Ectodermal cell (in vitro differentiated cells): ENCODE data around the gene FEM1A.
A peak's percentile ranks its signal among the peaks of the same experiment; 100 is the strongest.
"Not testable (repeated sequence)": the region's sequence is repeated elsewhere in the genome, so short reads cannot be mapped to it uniquely, and the experiment has no call there.

Experiments used
- H3K27ac ChIP-seq: 2 replicates; pipeline ENCODE4 v1.7.0; 2013; ENCODE audit warnings: mild to moderate bottlenecking, low read depth, low read length; ENCODE audit not compliant: insufficient read depth, poor library complexity, severe bottlenecking
- H3K27me3 ChIP-seq: 2 replicates; pipeline ENCODE4 v1.7.0; 2013; ENCODE audit warnings: mild to moderate bottlenecking, low read length; ENCODE audit not compliant: insufficient read depth, control insufficient read depth, poor library complexity, severe bottlenecking
- H3K36me3 ChIP-seq: one replicate; pipeline ENCODE4 v1.7.0; 2013; ENCODE audit warnings: low read length; ENCODE audit not compliant: control insufficient read depth, insufficient read depth
- H3K4me1 ChIP-seq: one replicate; pipeline ENCODE4 v1.7.0; 2013; ENCODE audit warnings: low read length; ENCODE audit not compliant: control insufficient read depth, insufficient read depth
- H3K4me3 ChIP-seq: 2 replicates; pipeline ENCODE4 v1.7.0; 2013; ENCODE audit warnings: low read depth, low read length, control low read depth; ENCODE audit not compliant: insufficient read depth
- H3K9me3 ChIP-seq: 2 replicates; pipeline ENCODE4 v1.7.0; 2013; ENCODE audit warnings: mild to moderate bottlenecking, low read length, moderate library complexity; ENCODE audit not compliant: control insufficient read depth
- WGBS, 2 experiments: methylation state at CpG; one replicate each; pipeline ENCODE4 v1.1.7; 2013; ENCODE audit warnings: missing lambda C conversion rate in 2 of 2; 5-methylcytosine and 5-hydroxymethylcytosine counted together

Gene FEM1A

GRCh38 chr19:4830332-4830731 lies 38.8 kb downstream of the FEM1A start:
- H3K9me3 ChIP-seq, result no peaks in the 10 kb centered on the region
- H3K4me3 ChIP-seq, result no peak overlapping the region
- 92 to 93% methylated on average over 6 of the region's 6 CpGs for WGBS, 2 experiments
- no peaks in the 10 kb centered on the region for H3K36me3 ChIP-seq
- no peak overlapping the region for H3K27ac ChIP-seq
- peaks cover 21% of the 10 kb centered on the region for H3K27me3 ChIP-seq
- H3K4me1 ChIP-seq, result no peaks in the 10 kb centered on the region

GRCh38 chr19:4830768-4831265 lies 39.3 kb downstream of the FEM1A start:
- Histone ChIP-seq H3K4me3 (no peak overlapping the region), H3K27ac (no peak overlapping the region), H3K9me3 (no peaks in the 10 kb centered on the region), H3K4me1 (no peaks in the 10 kb centered on the region), H3K27me3 (peaks cover 21% of the 10 kb centered on the region), H3K36me3 (no peaks in the 10 kb centered on the region)
- WGBS, 2 experiments, result 86 to 89% methylated on average over 6 of the region's 6 CpGs

- 10 to 11% methylated on average over 52 of the region's 52 CpGs for WGBS, 2 experiments
- peaks cover 21% of the 10 kb centered on the region for H3K27me3 ChIP-seq
- H3K36me3 ChIP-seq, result no peaks in the 10 kb centered on the region
- peak within 1 kb of the TSS; percentile 48 for H3K4me3 ChIP-seq
- no peak within 1 kb of the TSS for H3K27ac ChIP-seq
- no peaks in the 10 kb centered on the region for H3K9me3 ChIP-seq
- H3K4me1 ChIP-seq, result no peaks in the 10 kb centered on the region
These were observed 39.9 kb downstream of the FEM1A start, which contains the start of gene TICAM1 for GRCh38 chr19:4831304-4831978. TSS of gene TICAM1 (minus strand) at chr19:4831712. CDS start at chr19:4818377, 13,335 bp downstream.

GRCh38 chr19:4831979-4832340 lies 40.4 kb downstream of the FEM1A start:
- H3K36me3 ChIP-seq, H3K9me3 ChIP-seq, H3K27ac ChIP-seq, H3K4me1 ChIP-seq: not testable (repeated sequence)
- Histone ChIP-seq H3K27me3 (peaks cover 21% of the 10 kb centered on the region), H3K4me3 (peak overlapping the region; percentile 48)
- WGBS, 2 experiments, result 82 to 84% methylated on average over 9 of the region's 9 CpGs

- WGBS, 2 experiments, result 93 to 98% methylated on average over 5 of the region's 5 CpGs
- H3K4me1 ChIP-seq, result no peaks in the 10 kb centered on the region
- H3K4me3 ChIP-seq, result no peak overlapping the region
- H3K9me3 ChIP-seq, result no peaks in the 10 kb centered on the region
- H3K27me3 ChIP-seq, result peaks cover 21% of the 10 kb centered on the region
- H3K27ac ChIP-seq, result no peak overlapping the region
- H3K36me3 ChIP-seq, result no peaks in the 10 kb centered on the region
These were observed 41.2 kb downstream of the FEM1A start for GRCh38 chr19:4832776-4833175.

GRCh38 chr19:4839192-4839591 lies 47.7 kb downstream of the FEM1A start:
- H3K27me3 ChIP-seq, result no peaks in the 10 kb centered on the region
- peaks cover 25% of the 10 kb centered on the region for H3K36me3 ChIP-seq
- no peak overlapping the region for H3K27ac ChIP-seq
- no peaks in the 10 kb centered on the region for H3K4me1 ChIP-seq
- 96 to 97% methylated on average over 17 of the region's 17 CpGs for WGBS, 2 experiments
- no peaks in the 10 kb centered on the region for H3K9me3 ChIP-seq
- no peak overlapping the region for H3K4me3 ChIP-seq

- Histone ChIP-seq H3K9me3 (no peaks in the 10 kb centered on the region), H3K27ac (no peak overlapping the region), H3K4me3 (no peak overlapping the region), H3K27me3 (no peaks in the 10 kb centered on the region), H3K4me1 (no peaks in the 10 kb centered on the region), H3K36me3 (peaks cover 33% of the 10 kb centered on the region)
- 95 to 98% methylated on average over 6 of the region's 6 CpGs for WGBS, 2 experiments
These were observed 52.1 kb downstream of the FEM1A start for GRCh38 chr19:4843647-4843965.

GRCh38 chr19:4844348-4845179 lies 53.0 kb downstream of the FEM1A start:
- 92 to 94% methylated on average over 10 of the region's 10 CpGs for WGBS, 2 experiments
- peaks cover 29% of the 10 kb centered on the region for H3K36me3 ChIP-seq

GRCh38 chr19:4845975-4846374 lies 54.4 kb downstream of the FEM1A start:
- not testable (repeated sequence) for H3K27me3 ChIP-seq, H3K9me3 ChIP-seq, H3K4me3 ChIP-seq, H3K27ac ChIP-seq, H3K4me1 ChIP-seq
- H3K36me3 ChIP-seq, result peaks cover 29% of the 10 kb centered on the region
- 91 to 96% methylated on average over 8 of the region's 9 CpGs for WGBS, 2 experiments

More at GRCh38 chr19:4844348-4845179, 53.0 kb downstream of the FEM1A start:
- Histone ChIP-seq H3K27ac (no peak overlapping the region), H3K9me3 (no peaks in the 10 kb centered on the region), H3K4me1 (no peaks in the 10 kb centered on the region), H3K27me3 (no peaks in the 10 kb centered on the region), H3K4me3 (no peak overlapping the region)

- H3K36me3 ChIP-seq, result peaks cover 23% of the 10 kb centered on the region
- no peak overlapping the region for H3K4me3 ChIP-seq
These were observed 55.8 kb downstream of the FEM1A start for GRCh38 chr19:4847190-4847973.

More at GRCh38 chr19:4847190-4847973, 55.8 kb downstream of the FEM1A start:
- Histone ChIP-seq H3K27ac (no peak overlapping the region), H3K9me3 (no peaks in the 10 kb centered on the region), H3K4me1 (no peaks in the 10 kb centered on the region), H3K27me3 (no peaks in the 10 kb centered on the region)
- 95 to 97% methylated on average over 23 of the region's 23 CpGs for WGBS, 2 experiments
